Progenitor cell of endocrine pancreas (in vitro differentiated cells): ENCODE results near the gene SREBF2. TPM values are rescaled to one million over a fixed set of nuclear protein-coding genes. Genes with fewer than 3 reads are reported as not detected.

Experiments
- DNase-seq: peaks from one replicate; pipeline ENCODE4 v3.0.0; 2021; ENCODE audit warnings: low spot score; ENCODE audit not compliant: unreplicated experiment
- H3K27ac Mint-ChIP-seq: 2 replicates; pipeline ENCODE4 v1.8.0; 2021; ENCODE audit warnings: mild to moderate bottlenecking, moderate library complexity, mixed read lengths
- H3K27me3 Mint-ChIP-seq: 2 replicates; pipeline ENCODE4 v1.8.0; 2021; ENCODE audit warnings: mixed read lengths
- H3K36me3 Mint-ChIP-seq: 2 replicates; pipeline ENCODE4 v1.8.0; 2022; ENCODE audit warnings: mixed read lengths; ENCODE audit not compliant: insufficient read depth
- H3K4me1 Mint-ChIP-seq: 2 replicates; pipeline ENCODE4 v1.8.0; 2021; ENCODE audit warnings: low read depth, mixed read lengths
- H3K4me3 Mint-ChIP-seq: 2 replicates; pipeline ENCODE4 v1.8.0; 2021; ENCODE audit warnings: low read depth, mild to moderate bottlenecking, moderate library complexity, mixed read lengths
- H3K9me3 Mint-ChIP-seq: 2 replicates; pipeline ENCODE4 v1.8.0; 2021; ENCODE audit warnings: low read depth, mixed read lengths
- total RNA-seq: library from RNA; stranded (reverse); gene quantifications from 2 replicates; pipeline ENCODE4 v1.2.1, GENCODE V29; 2021
- TF ChIP-seq, protein P1 (sequence below): fragments of 200-600 bp; sonication (generic); IDR thresholded peaks from one replicate; pipeline ENCODE4 v1.5.0; 2021; ENCODE audit warnings: antibody characterized with exemption, mild to moderate bottlenecking; ENCODE audit not compliant: unreplicated experiment

The SREBF2 gene
- total RNA-seq, 1 donor from 2014 or later = 156 TPM

DNA sequence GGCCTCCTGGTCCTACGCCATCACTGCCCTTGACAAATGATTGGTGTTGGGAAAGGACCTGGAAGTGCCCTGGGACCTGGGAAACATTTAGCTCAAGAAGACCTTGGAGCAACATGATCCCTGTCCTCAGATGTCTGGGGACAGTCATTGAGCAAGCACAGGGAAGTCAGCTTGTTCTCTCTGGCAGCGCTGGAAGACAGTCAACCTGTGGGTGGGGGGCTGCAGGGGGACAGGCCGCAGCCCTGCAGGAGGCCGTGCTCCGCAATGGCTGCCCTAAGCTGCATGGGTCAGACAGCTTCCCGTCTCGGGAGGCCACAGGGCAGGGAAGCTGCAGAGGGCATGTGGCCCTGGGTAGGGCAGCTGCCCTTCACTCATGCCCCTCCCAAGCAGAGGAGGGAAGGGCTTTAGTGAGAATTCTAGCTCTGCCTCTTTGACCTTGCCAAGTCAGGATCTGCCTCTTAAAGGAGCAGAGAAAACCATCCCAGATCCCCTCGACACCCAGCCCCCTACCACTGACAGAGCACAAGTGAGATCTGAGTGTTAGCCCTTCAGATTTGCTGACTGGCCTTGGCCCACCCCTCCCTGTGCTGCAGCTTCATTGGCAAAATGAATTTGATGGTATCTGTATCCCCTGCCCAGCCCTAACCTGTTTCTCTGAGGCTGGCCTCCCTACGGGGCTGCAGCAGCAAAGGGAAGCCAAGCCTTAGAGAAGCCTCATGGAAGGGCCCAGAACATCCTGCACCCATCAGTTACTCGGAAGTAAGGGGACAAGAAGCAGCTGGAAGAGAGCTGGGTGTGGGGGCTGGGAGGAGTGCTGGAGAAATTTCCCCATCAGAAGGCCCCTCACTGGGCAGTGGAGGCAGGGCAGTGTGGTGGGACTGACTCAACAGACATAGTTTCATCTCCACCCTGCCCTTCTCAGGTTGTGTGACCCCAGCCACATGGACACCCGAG, 6.2 kb upstream of the SREBF2 start:
- Mint-ChIP-seq H3K27me3 (no peaks in the 10 kb centered on the region), H3K4me1 (peaks cover 7% of the 10 kb centered on the region), H3K27ac (no peak overlapping the region), H3K36me3 (no peaks in the 10 kb centered on the region), H3K4me3 (no peak overlapping the region), H3K9me3 (no peaks in the 10 kb centered on the region)
- no peak for DNase-seq
- TF ChIP-seq, protein P1, sequence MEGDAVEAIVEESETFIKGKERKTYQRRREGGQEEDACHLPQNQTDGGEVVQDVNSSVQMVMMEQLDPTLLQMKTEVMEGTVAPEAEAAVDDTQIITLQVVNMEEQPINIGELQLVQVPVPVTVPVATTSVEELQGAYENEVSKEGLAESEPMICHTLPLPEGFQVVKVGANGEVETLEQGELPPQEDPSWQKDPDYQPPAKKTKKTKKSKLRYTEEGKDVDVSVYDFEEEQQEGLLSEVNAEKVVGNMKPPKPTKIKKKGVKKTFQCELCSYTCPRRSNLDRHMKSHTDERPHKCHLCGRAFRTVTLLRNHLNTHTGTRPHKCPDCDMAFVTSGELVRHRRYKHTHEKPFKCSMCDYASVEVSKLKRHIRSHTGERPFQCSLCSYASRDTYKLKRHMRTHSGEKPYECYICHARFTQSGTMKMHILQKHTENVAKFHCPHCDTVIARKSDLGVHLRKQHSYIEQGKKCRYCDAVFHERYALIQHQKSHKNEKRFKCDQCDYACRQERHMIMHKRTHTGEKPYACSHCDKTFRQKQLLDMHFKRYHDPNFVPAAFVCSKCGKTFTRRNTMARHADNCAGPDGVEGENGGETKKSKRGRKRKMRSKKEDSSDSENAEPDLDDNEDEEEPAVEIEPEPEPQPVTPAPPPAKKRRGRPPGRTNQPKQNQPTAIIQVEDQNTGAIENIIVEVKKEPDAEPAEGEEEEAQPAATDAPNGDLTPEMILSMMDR = no peak

DNA sequence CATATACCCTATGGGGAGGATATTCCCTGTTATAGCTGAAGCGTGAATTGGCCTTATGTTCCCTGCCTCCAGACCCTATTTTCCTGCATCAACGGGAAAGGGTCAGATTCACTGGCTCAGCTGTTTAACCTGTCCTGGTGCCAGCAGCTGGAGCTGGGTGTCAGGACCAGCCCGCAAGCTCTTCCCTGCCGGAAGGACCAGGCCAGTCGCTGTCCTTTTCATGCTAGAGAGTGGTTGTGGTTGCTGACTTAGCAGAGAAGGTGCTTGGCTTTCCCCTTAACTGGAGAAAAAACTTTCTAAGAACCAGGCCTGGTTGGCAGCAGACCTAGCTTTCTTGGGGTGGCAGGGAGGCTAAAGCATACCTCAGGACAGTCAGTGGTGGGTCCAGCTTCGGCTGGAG, 5.2 kb upstream of the SREBF2 start:
- TF ChIP-seq, protein P1 = no peak
- no peak overlapping the region for H3K27ac Mint-ChIP-seq
- H3K36me3 Mint-ChIP-seq = no peaks in the 10 kb centered on the region

DNA sequence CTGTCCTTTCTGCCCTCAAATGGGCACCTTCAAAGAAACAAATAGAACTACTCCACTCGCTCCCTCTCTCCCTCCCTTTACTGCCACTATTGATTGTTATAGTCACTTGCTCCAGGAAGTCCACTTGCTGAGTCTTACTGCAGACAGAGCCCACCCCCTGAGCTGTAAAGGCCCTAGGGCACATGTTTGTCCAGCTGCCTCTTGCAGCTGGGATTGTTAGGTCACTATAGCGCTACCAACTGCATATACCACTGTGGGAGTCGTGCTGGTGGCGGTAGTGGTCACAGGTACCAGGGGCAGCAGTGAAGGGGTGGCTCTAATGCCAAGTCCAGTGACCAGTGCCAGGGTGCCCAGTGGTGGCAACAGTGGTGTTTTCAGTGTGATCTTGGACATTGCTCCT, 4.4 kb upstream of the SREBF2 start:
- no peak overlapping the region for H3K4me3 Mint-ChIP-seq
- no peaks in the 10 kb centered on the region for H3K36me3 Mint-ChIP-seq
- peaks cover 11% of the 10 kb centered on the region for H3K4me1 Mint-ChIP-seq
- no peaks in the 10 kb centered on the region for H3K9me3 Mint-ChIP-seq
- no peaks in the 10 kb centered on the region for H3K27me3 Mint-ChIP-seq
- TF ChIP-seq, protein P1 = no peak
- no peak for DNase-seq
- peak overlapping the region; percentile 69 for H3K27ac Mint-ChIP-seq

More for the DNA sequence above, 5.2 kb upstream of the SREBF2 start:
- Mint-ChIP-seq H3K4me3 (no peak overlapping the region), H3K27me3 (no peaks in the 10 kb centered on the region), H3K9me3 (no peaks in the 10 kb centered on the region), H3K4me1 (peaks cover 11% of the 10 kb centered on the region)
- no peak for DNase-seq

DNA sequence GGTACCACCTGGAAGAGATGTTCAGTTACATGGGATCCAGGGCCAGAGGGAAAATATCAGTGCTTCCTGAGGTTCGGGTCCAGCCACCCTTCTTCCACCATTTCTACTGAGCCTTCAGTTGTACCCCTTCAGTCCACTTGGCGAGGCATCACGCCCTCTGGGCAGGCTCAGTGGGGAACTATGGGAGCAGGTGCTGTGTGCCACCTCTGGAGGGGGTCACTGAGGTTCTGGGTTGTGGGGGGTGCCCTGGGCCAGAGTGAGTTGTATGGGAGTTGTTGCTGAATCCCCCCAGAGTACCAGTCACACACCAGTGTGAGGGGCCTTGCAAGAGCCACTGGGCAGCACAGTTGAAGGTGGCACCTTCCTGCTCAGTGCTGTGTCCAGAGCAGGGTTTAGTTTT, 2.7 kb upstream of the SREBF2 start:
- no peak for DNase-seq
- no peak overlapping the region for H3K4me3 Mint-ChIP-seq

DNA sequence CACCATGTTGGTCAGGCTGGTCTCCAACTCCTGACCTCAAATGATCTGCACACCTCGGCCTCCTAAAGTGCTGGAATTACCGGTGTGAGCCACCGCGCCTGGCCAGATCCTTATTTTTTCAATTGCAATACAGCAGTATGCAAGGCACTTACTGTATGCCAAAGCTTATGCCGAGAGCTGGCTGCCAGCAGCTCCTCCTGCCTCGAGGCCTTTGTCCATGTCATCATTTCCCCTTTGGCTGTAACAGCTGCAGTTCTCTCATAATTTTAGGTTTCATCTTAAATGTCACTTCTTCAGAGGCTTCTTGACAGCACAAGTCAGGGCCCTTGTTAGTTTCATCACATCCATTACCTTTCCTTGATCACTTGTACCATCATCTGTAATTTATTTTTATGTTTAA, 1.5 kb upstream of the SREBF2 start:
- H3K36me3 Mint-ChIP-seq = peaks cover 6% of the 10 kb centered on the region
- peaks cover 22% of the 10 kb centered on the region for H3K4me1 Mint-ChIP-seq
- DNase-seq = no peak
- TF ChIP-seq, protein P1 = no peak
- peak overlapping the region; percentile 85 for H3K4me3 Mint-ChIP-seq
- no peaks in the 10 kb centered on the region for H3K27me3 Mint-ChIP-seq
- H3K27ac Mint-ChIP-seq = peak overlapping the region; percentile 98
- H3K9me3 Mint-ChIP-seq = no peaks in the 10 kb centered on the region

More for the DNA sequence above, 2.7 kb upstream of the SREBF2 start:
- H3K36me3 Mint-ChIP-seq = no peaks in the 10 kb centered on the region
- peaks cover 19% of the 10 kb centered on the region for H3K4me1 Mint-ChIP-seq
- TF ChIP-seq, protein P1 = no peak
- H3K9me3 Mint-ChIP-seq = no peaks in the 10 kb centered on the region
- H3K27me3 Mint-ChIP-seq = no peaks in the 10 kb centered on the region
- peak overlapping the region; percentile 50 for H3K27ac Mint-ChIP-seq
